H1 (cell line): ENCODE data around the gene UCHL5. TPM values are rescaled to one million over a fixed set of nuclear protein-coding genes. Genes with fewer than 3 reads are reported as not detected.

Experiments used
- GABPA ChIP-seq: IDR thresholded peaks from 2 replicates; pipeline ENCODE4 v1.6.1; 2011; ENCODE audit warnings: mild to moderate bottlenecking, low read length, moderate library complexity, borderline replicate concordance; ENCODE audit not compliant: insufficient read depth
- KDM1A ChIP-seq: fragments of 200-600, 300-600 bp; sonication (generic); IDR thresholded peaks from 2 replicates; pipeline ENCODE4 v1.7.1; 2016; ENCODE audit warnings: mild to moderate bottlenecking, low read length, borderline replicate concordance
- SIN3A ChIP-seq, 2 experiments: IDR thresholded peaks in 1 of 2; conservative IDR thresholded peaks in 1 of 2; 2 replicates each; pipeline ENCODE4 v1.6.1; 2011 to 2012; ENCODE audit warnings: low read length in 2 of 2, improper control_type of control experiment in 1 of 2, low read depth in 1 of 2, mild to moderate bottlenecking in 1 of 2
- polyA plus RNA-seq, 7 experiments: library from polyadenylated mRNA; depleted of rRNA in 3 of 7; stranded (reverse) in 5 of 7; unstranded in 2 of 7; fragments of >200 nt in 5 of 7; fragments of 200-250 nt in 2 of 7; gene quantifications; 1 replicate in 5 of 7; 2 replicates in 1 of 7; 4 replicates in 1 of 7; pipeline versions ENCODE4 v1.2.1 to v1.2.3, GENCODE V29; 2011 to 2013; ENCODE audit warnings: missing spikeins in 2 of 7, mixed read lengths in 2 of 7
- total RNA-seq: library from RNA; stranded (reverse); fragmentation: NEBNext Ultra II Directional; extraction: Animal tissue kit (Norgen Biotek cat#: 25700); gene quantifications from 2 replicates; pipeline ENCODE4 v1.2.1, GENCODE V29; 2021
- TF ChIP-seq, protein P1 (sequence below): IDR thresholded peaks from 2 replicates; pipeline ENCODE4 v1.6.1; 2011; ENCODE audit warnings: low read depth, mild to moderate bottlenecking, low read length; ENCODE audit not compliant: insufficient read depth
- TF ChIP-seq, protein P2 (sequence below): IDR thresholded peaks from 2 replicates; pipeline ENCODE4 v1.6.1; 2011; ENCODE audit warnings: low read length, improper control_type of control experiment

UCHL5 gene
- total and polyA plus RNA-seq, 2 of the 8 experiments (the other 6 are each of a cell fraction or from before 2014, with no cell fraction given): 12.0 to 40.0 TPM

DNA sequence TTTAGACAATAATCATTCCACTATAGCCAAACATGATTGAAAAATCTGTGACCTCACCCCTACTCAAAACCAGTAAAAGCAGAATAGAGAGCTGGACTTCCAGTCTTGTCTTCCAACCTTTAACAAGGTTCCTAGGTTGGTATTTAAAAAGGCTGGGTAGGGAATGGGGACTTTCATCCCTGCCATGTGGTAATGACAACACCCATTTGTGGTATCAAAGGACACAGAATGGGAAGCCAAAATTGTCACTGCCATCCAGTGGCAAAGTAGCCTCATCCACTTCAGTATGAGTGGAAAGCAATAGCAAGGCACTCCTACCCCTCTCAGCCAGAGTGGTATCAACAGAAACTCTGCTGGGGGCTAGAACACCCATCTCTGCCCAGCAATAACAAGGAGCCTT is 33.9 kb downstream of the UCHL5 start (continued):
- no peak for TF ChIP-seq GABPA
- no peak for TF ChIP-seq SIN3A (conservative IDR thresholded peaks at IDR 0.05 in 1 of 2, IDR thresholded peaks at IDR 0.05 in 1 of 2; ENCODE audit: low read depth in 1 of 2, low read length in 2 of 2)
- no peak for TF ChIP-seq KDM1A
- TF ChIP-seq, protein P1, sequence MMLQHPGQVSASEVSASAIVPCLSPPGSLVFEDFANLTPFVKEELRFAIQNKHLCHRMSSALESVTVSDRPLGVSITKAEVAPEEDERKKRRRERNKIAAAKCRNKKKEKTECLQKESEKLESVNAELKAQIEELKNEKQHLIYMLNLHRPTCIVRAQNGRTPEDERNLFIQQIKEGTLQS: no peak
- TF ChIP-seq, protein P2, sequence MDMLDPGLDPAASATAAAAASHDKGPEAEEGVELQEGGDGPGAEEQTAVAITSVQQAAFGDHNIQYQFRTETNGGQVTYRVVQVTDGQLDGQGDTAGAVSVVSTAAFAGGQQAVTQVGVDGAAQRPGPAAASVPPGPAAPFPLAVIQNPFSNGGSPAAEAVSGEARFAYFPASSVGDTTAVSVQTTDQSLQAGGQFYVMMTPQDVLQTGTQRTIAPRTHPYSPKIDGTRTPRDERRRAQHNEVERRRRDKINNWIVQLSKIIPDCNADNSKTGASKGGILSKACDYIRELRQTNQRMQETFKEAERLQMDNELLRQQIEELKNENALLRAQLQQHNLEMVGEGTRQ: no peak
